GM12891 (cell line): Measurements from ENCODE around the gene MAGI1.

ENCODE experiments used
- PAX5 ChIP-seq: IDR thresholded peaks from 2 replicates; pipeline ENCODE4 v1.6.1; 2011; ENCODE audit warnings: low read length, moderate library complexity, mild to moderate bottlenecking; ENCODE audit not compliant: insufficient read depth, severe bottlenecking
- POLR2A ChIP-seq: IDR thresholded peaks from 2 replicates; pipeline ENCODE4 v1.6.1; 2011; ENCODE audit warnings: low read depth, low read length, control low read depth
- POLR2AphosphoS5 ChIP-seq: IDR thresholded peaks from 2 replicates; pipeline ENCODE4 v1.6.1; 2011; ENCODE audit warnings: low read depth, low read length, control low read depth
- SPI1 ChIP-seq: IDR thresholded peaks from 2 replicates; pipeline ENCODE4 v1.6.1; 2011; ENCODE audit warnings: low read depth, low read length, control low read depth
- TAF1 ChIP-seq: IDR thresholded peaks from 2 replicates; pipeline ENCODE4 v1.6.1; 2011; ENCODE audit warnings: low read depth, low read length, control low read depth

GRCh38 chr3:65884071-65884470, 154.6 kb downstream of the MAGI1 start:
- TF ChIP-seq TAF1 (no peak), POLR2AphosphoS5 (no peak), POLR2A (no peak), PAX5 (no peak), SPI1 (no peak)
